LNCaP clone FGC (cell line): ENCODE data around the gene GALNT18.

Experiments used
- DNase-seq: peaks from one replicate; pipeline ENCODE4 v3.0.0-alpha.2; 2011; ENCODE audit warnings: low read depth
- H3K4me3 ChIP-seq: 2 replicates; pipeline ENCODE4 v1.5.1; 2011; ENCODE audit warnings: mild to moderate bottlenecking, low read depth, low read length, control low read depth
- CTCF ChIP-seq: IDR thresholded peaks from 2 replicates; pipeline ENCODE4 v1.5.1; 2012; ENCODE audit warnings: mild to moderate bottlenecking; ENCODE audit not compliant: control insufficient read depth, insufficient read depth; ENCODE audit errors: extremely low read depth

GALNT18 gene

GRCh38 chr11:11260903-11261302 is 360.9 kb downstream of the GALNT18 start:
- no peak for TF ChIP-seq CTCF
- no peak for DNase-seq
- no peak overlapping the region for H3K4me3 ChIP-seq

GRCh38 chr11:11253995-11254394 is 367.8 kb downstream of the GALNT18 start:
- H3K4me3 ChIP-seq: no peak overlapping the region
- no peak for DNase-seq
- TF ChIP-seq CTCF: no peak

- no peak for TF ChIP-seq CTCF
- no peak for DNase-seq
- H3K4me3 ChIP-seq: no peak overlapping the region
Observed at GRCh38 chr11:11253497-11253896, 368.3 kb downstream of the GALNT18 start.

GRCh38 chr11:11252403-11252802 is 369.4 kb downstream of the GALNT18 start:
- no peak for TF ChIP-seq CTCF
- no peak overlapping the region for H3K4me3 ChIP-seq
- DNase-seq: no peak

GRCh38 chr11:11251394-11251970 is 370.3 kb downstream of the GALNT18 start:
- TF ChIP-seq CTCF: no peak
- DNase-seq: no peak
- H3K4me3 ChIP-seq: no peak overlapping the region

GRCh38 chr11:11250470-11250869 is 371.3 kb downstream of the GALNT18 start:
- H3K4me3 ChIP-seq: no peak overlapping the region
- DNase-seq: no peak
- TF ChIP-seq CTCF: no peak

GRCh38 chr11:11247576-11247975 is 374.2 kb downstream of the GALNT18 start:
- H3K4me3 ChIP-seq: no peak overlapping the region
- TF ChIP-seq CTCF: no peak
- DNase-seq: no peak
